Stomach smooth muscle (tissue), 2 donors: ENCODE results near the gene IFT20.

Experiments
- H3K27ac ChIP-seq: one replicate; pipeline ENCODE4 v1.7.0; 2013; ENCODE audit warnings: mild to moderate bottlenecking, low read length, inconsistent platforms
- H3K27me3 ChIP-seq, 2 donors: one replicate each; pipeline ENCODE4 v1.7.0; 2013; ENCODE audit warnings: low read length in 2 of 2; ENCODE audit not compliant: insufficient read depth in 2 of 2, control insufficient read depth in 1 of 2
- H3K36me3 ChIP-seq, 2 donors: one replicate each; pipeline ENCODE4 v1.7.0; 2013; ENCODE audit warnings: low read length in 2 of 2; ENCODE audit not compliant: control insufficient read depth in 2 of 2, insufficient read depth in 2 of 2
- H3K4me1 ChIP-seq: one replicate; pipeline ENCODE4 v1.7.0; 2013; ENCODE audit warnings: low read length; ENCODE audit not compliant: control insufficient read depth, insufficient read depth
- H3K4me3 ChIP-seq, 2 donors: one replicate each; pipeline ENCODE4 v1.7.0; 2013; ENCODE audit warnings: low read length in 2 of 2
- H3K9ac ChIP-seq, 2 donors: one replicate each; pipeline ENCODE4 v1.7.0; 2013; ENCODE audit warnings: low read length in 2 of 2, mild to moderate bottlenecking in 1 of 2
- H3K9me3 ChIP-seq, 2 donors: one replicate each; pipeline ENCODE4 v1.7.0; 2013; ENCODE audit warnings: low read length in 2 of 2; ENCODE audit not compliant: control insufficient read depth in 2 of 2
- donor health status: healthy.
- donor health status: Pancreatic carcinoma.

Gene IFT20

GRCh38 chr17:28320215-28321061 lies 14.8 kb downstream of the IFT20 start:
- H3K27me3 ChIP-seq: no peaks in the 10 kb centered on the region
- peak overlapping the region in 1 of 2 donors; percentile 81 for H3K4me3 ChIP-seq
- no peak overlapping the region for H3K27ac ChIP-seq
- no peaks in the 10 kb centered on the region for H3K9me3 ChIP-seq
- no peaks in the 10 kb centered on the region for H3K36me3 ChIP-seq
- H3K4me1 ChIP-seq: peaks cover 21% of the 10 kb centered on the region
- H3K9ac ChIP-seq: no peak overlapping the region

- H3K4me1 ChIP-seq: peaks cover 21% of the 10 kb centered on the region
- peak overlapping the region; percentile 60 to 81 for H3K4me3 ChIP-seq
- H3K36me3 ChIP-seq: no peaks in the 10 kb centered on the region
- H3K27ac ChIP-seq: peak overlapping the region; percentile 75
- H3K27me3 ChIP-seq: no peaks in the 10 kb centered on the region
- H3K9me3 ChIP-seq: no peaks in the 10 kb centered on the region
- peak overlapping the region; percentile 51 to 76 for H3K9ac ChIP-seq
These were observed 15.7 kb downstream of the IFT20 start for GRCh38 chr17:28319598-28319935.

- peak within 1 kb of the TSS; percentile 73 to 81 for H3K4me3 ChIP-seq
- no peaks in the 10 kb centered on the region for H3K27me3 ChIP-seq
- H3K9me3 ChIP-seq: no peaks in the 10 kb centered on the region
- H3K4me1 ChIP-seq: peaks cover 21% of the 10 kb centered on the region
- H3K9ac ChIP-seq: peak within 1 kb of the TSS; percentile 51 to 76
- H3K27ac ChIP-seq: peak within 1 kb of the TSS; percentile 75
- H3K36me3 ChIP-seq: no peaks in the 10 kb centered on the region
These were observed 16.3 kb downstream of the IFT20 start, which contains the start of gene TMEM97 for GRCh38 chr17:28318759-28319597. TSS of gene TMEM97 (plus strand) at chr17:28319200. CDS start at chr17:28319240, 40 bp downstream.

- Histone ChIP-seq H3K4me3 (peak overlapping the region; percentile 73 to 81), H3K27me3 (no peaks in the 10 kb centered on the region), H3K27ac (no peak overlapping the region), H3K9me3 (no peaks in the 10 kb centered on the region), H3K36me3 (no peaks in the 10 kb centered on the region), H3K4me1 (peaks cover 21% of the 10 kb centered on the region), H3K9ac (peak overlapping the region; percentile 36 to 43)
These were observed 17.1 kb downstream of the IFT20 start for GRCh38 chr17:28317966-28318758.

GRCh38 chr17:28317099-28317965 lies 17.9 kb downstream of the IFT20 start:
- Histone ChIP-seq H3K9me3 (no peaks in the 10 kb centered on the region), H3K27me3 (no peaks in the 10 kb centered on the region), H3K9ac (no peak overlapping the region), H3K4me3 (no peak overlapping the region), H3K4me1 (peaks cover 21% of the 10 kb centered on the region), H3K27ac (no peak overlapping the region), H3K36me3 (no peaks in the 10 kb centered on the region)

GRCh38 chr17:28315846-28316705 lies 19.2 kb downstream of the IFT20 start:
- Histone ChIP-seq H3K4me1 (peaks cover 21% of the 10 kb centered on the region), H3K27me3 (no peaks in the 10 kb centered on the region), H3K36me3 (no peaks in the 10 kb centered on the region), H3K27ac (no peak overlapping the region), H3K9ac (no peak overlapping the region), H3K4me3 (no peak overlapping the region), H3K9me3 (no peaks in the 10 kb centered on the region)

- Histone ChIP-seq H3K4me3 (no peak overlapping the region), H3K27ac (no peak overlapping the region), H3K36me3 (no peaks in the 10 kb centered on the region), H3K27me3 (no peaks in the 10 kb centered on the region), H3K9ac (no peak overlapping the region), H3K4me1 (peaks cover 10% of the 10 kb centered on the region), H3K9me3 (no peaks in the 10 kb centered on the region)
These were observed 21.4 kb downstream of the IFT20 start for GRCh38 chr17:28313841-28314240.

GRCh38 chr17:28306954-28307401 lies 28.3 kb downstream of the IFT20 start:
- H3K36me3 ChIP-seq: no peaks in the 10 kb centered on the region
- no peak overlapping the region for H3K27ac ChIP-seq
- no peak overlapping the region for H3K9ac ChIP-seq
- no peak overlapping the region for H3K4me3 ChIP-seq
- peaks cover 8 to 9% of the 10 kb centered on the region in 2 donors for H3K27me3 ChIP-seq
- H3K4me1 ChIP-seq: no peaks in the 10 kb centered on the region
- H3K9me3 ChIP-seq: no peaks in the 10 kb centered on the region

- H3K9ac ChIP-seq: no peak overlapping the region
- no peaks in the 10 kb centered on the region for H3K4me1 ChIP-seq
- no peaks in the 10 kb centered on the region for H3K36me3 ChIP-seq
- no peak overlapping the region for H3K4me3 ChIP-seq
- no peak overlapping the region for H3K27ac ChIP-seq
- H3K27me3 ChIP-seq: no peaks in the 10 kb centered on the region
- no peaks in the 10 kb centered on the region for H3K9me3 ChIP-seq
These were observed 36.8 kb downstream of the IFT20 start for GRCh38 chr17:28298449-28298848.
